GM12878 (cell line): ENCODE results near the gene SF1. TPM values are rescaled to one million over a fixed set of nuclear protein-coding genes. Genes with fewer than 3 reads are reported as not detected.

Source experiments
- ATAC-seq: fragments of 200-7000 bp; cut with Tn5 transposase; 3 replicates; pipeline ENCODE4 v1.9.1; 2020; ENCODE audit warnings: mild to moderate bottlenecking, moderate library complexity
- BruUV-seq: library from RNA; stranded (reverse); fragments of 400-500 nt; replicated peaks from 2 replicates; lab custom pipeline; 2021; lab: Mats Ljungman, UMichigan
- CTCF ChIA-PET: fragments of 300-600 bp; sonication (Branson Sonifier 250); formaldehyde crosslinking; extraction: SDS; loops from one replicate; lab custom pipeline; 2021; ENCODE audit warnings: inconsistent platforms; lab: Yijun Ruan, JAX
- POLR2A ChIA-PET: fragments of 350-600 bp; formaldehyde crosslinking; extraction: SDS; loops from one replicate; lab custom pipeline; 2021; ENCODE audit warnings: inconsistent platforms; lab: Charles Lee
- RAD21 ChIA-PET: fragments of 300-600 bp; sonication (Branson Sonifier 250); formaldehyde crosslinking; loops from one replicate; lab custom pipeline; 2023; ENCODE audit warnings: antibody characterized with exemption; ENCODE audit not compliant: unreplicated experiment; lab: Charles Lee
- SMC1A ChIA-PET: fragments of 300-600 bp; sonication (Branson Sonifier 250); formaldehyde crosslinking; loops from one replicate; lab custom pipeline; 2023; ENCODE audit not compliant: unreplicated experiment, uncharacterized antibody; lab: Charles Lee
- DNase-seq: peaks from one replicate; pipeline ENCODE4 v3.0.0-alpha.2; 2011; ENCODE audit warnings: low read depth, low spot score
- FAIRE-seq: peaks from 3 replicates; lab custom pipeline; 2011; peaks lifted over from hg19 to GRCh38; lab: Jason Lieb, UNC
- H2AFZ ChIP-seq: 2 replicates; pipeline ENCODE4 v1.6.0; 2011; ENCODE audit warnings: low read depth, low read length, control low read depth; ENCODE audit not compliant: control insufficient read depth
- H3K27ac ChIP-seq: 2 replicates; pipeline ENCODE4 v1.5.1; 2011; ENCODE audit warnings: control low read depth; ENCODE audit not compliant: control insufficient read depth, insufficient read depth
- H3K27me3 ChIP-seq, 2 experiments: replicated peaks in 1 of 2; 2 replicates each; pipeline versions ENCODE4 v1.6.0 to v1.6.1; 2011; ENCODE audit warnings: low read length in 1 of 2; ENCODE audit not compliant: control insufficient read depth in 2 of 2, insufficient read depth in 2 of 2
- H3K36me3 ChIP-seq, 2 experiments: 2 replicates each; pipeline ENCODE4 v1.5.1; 2011; ENCODE audit warnings: low read length in 1 of 2; ENCODE audit not compliant: control insufficient read depth in 2 of 2, insufficient read depth in 2 of 2
- H3K4me1 ChIP-seq: 2 replicates; pipeline ENCODE4 v1.6.1; 2011; ENCODE audit warnings: mild to moderate bottlenecking, low read length, moderate library complexity, mixed read lengths; ENCODE audit not compliant: control insufficient read depth, insufficient read depth
- H3K4me2 ChIP-seq: 2 replicates; pipeline ENCODE4 v1.6.0; 2011; ENCODE audit warnings: control low read depth; ENCODE audit not compliant: control insufficient read depth, insufficient read depth
- H3K4me3 ChIP-seq: fragments of 200-600 bp; sonication (generic); 2 replicates; pipeline ENCODE4 v1.5.1; 2016
- H3K79me2 ChIP-seq: 2 replicates; pipeline ENCODE4 v1.6.0; 2011; ENCODE audit warnings: low read length; ENCODE audit not compliant: control insufficient read depth, insufficient read depth
- H3K9ac ChIP-seq: 2 replicates; pipeline ENCODE4 v1.8.0; 2011; ENCODE audit warnings: low read length, control low read depth, mixed read lengths; ENCODE audit not compliant: control insufficient read depth, insufficient read depth
- H3K9me3 ChIP-seq: replicated peaks from 3 replicates; pipeline ENCODE4 v1.5.1; 2011; ENCODE audit warnings: mild to moderate bottlenecking, low read length; ENCODE audit not compliant: control insufficient read depth, insufficient read depth
- H4K20me1 ChIP-seq: 2 replicates; pipeline ENCODE4 v1.6.0; 2011; ENCODE audit not compliant: control insufficient read depth, insufficient read depth
- BACH1 ChIP-seq: fragments of 450-650 bp; IDR thresholded peaks from 2 replicates; pipeline ENCODE4 v1.6.1; 2017; ENCODE audit warnings: mild to moderate bottlenecking, borderline replicate concordance
- BHLHE40 ChIP-seq, 2 experiments: fragments of 450-650 bp in 1 of 2; IDR thresholded peaks; 2 replicates each; pipeline ENCODE4 v1.6.1; 2011 to 2017; ENCODE audit warnings: low read depth in 2 of 2, borderline replicate concordance in 1 of 2, improper control_type of control experiment in 1 of 2, low read length in 1 of 2, mild to moderate bottlenecking in 1 of 2
- CHD2 ChIP-seq: IDR thresholded peaks from 2 replicates; pipeline ENCODE4 v1.6.1; 2011; ENCODE audit warnings: low read depth, low read length, improper control_type of control experiment, borderline replicate concordance
- DPF2 ChIP-seq: fragments of 450-650 bp; IDR thresholded peaks from 2 replicates; pipeline ENCODE4 v1.6.1; 2017; ENCODE audit warnings: mild to moderate bottlenecking
- ETV6 ChIP-seq, 2 experiments: fragments of 450-650 bp in 1 of 2; IDR thresholded peaks in 1 of 2; conservative IDR thresholded peaks in 1 of 2; 2 replicates each; pipeline ENCODE4 v1.6.1; 2014; ENCODE audit warnings: antibody characterized with exemption in 1 of 2, borderline replicate concordance in 1 of 2, low read depth in 1 of 2, mild to moderate bottlenecking in 1 of 2, moderate library complexity in 1 of 2
- GATAD2B ChIP-seq: fragments of 450-650 bp; conservative IDR thresholded peaks from 2 replicates; pipeline ENCODE4 v1.6.1; 2017; ENCODE audit warnings: low read depth, mild to moderate bottlenecking, moderate library complexity
- IKZF1 ChIP-seq: fragments of 450-650 bp; conservative IDR thresholded peaks from 2 replicates; pipeline ENCODE4 v1.6.1; 2017; ENCODE audit warnings: antibody characterized with exemption, mild to moderate bottlenecking
- LARP7 ChIP-seq: fragments of 450-650 bp; IDR thresholded peaks from 2 replicates; pipeline ENCODE4 v1.6.1; 2017; ENCODE audit warnings: mild to moderate bottlenecking
- MTA2 ChIP-seq: fragments of 450-650 bp; IDR thresholded peaks from 2 replicates; pipeline ENCODE4 v1.6.1; 2016; ENCODE audit warnings: low read depth, mild to moderate bottlenecking, moderate library complexity
- NR2F1 ChIP-seq: fragments of 450-650 bp; conservative IDR thresholded peaks from 2 replicates; pipeline ENCODE4 v1.6.1; 2017; ENCODE audit warnings: mild to moderate bottlenecking
- PML ChIP-seq: IDR thresholded peaks from 2 replicates; pipeline ENCODE4 v1.6.1; 2012; ENCODE audit warnings: low read length, inconsistent platforms
- POLR2A ChIP-seq: IDR thresholded peaks from 2 replicates; pipeline ENCODE4 v1.6.1; 2011; ENCODE audit warnings: low read depth, mild to moderate bottlenecking, low read length
- RB1 ChIP-seq: fragments of 450-650 bp; formaldehyde crosslinking; IDR thresholded peaks from 2 replicates; pipeline ENCODE4 v1.6.1; 2017; ENCODE audit warnings: mild to moderate bottlenecking, borderline replicate concordance
- RBBP5 ChIP-seq: fragments of 200-600 bp; sonication (generic); conservative IDR thresholded peaks from 2 replicates; pipeline ENCODE4 v1.6.1; 2016
- SMARCA5 ChIP-seq: fragments of 450-650 bp; IDR thresholded peaks from 2 replicates; pipeline ENCODE4 v1.6.1; 2017; ENCODE audit warnings: mild to moderate bottlenecking
- SP1 ChIP-seq: IDR thresholded peaks from one replicate; pipeline ENCODE4 v1.6.1; 2011; ENCODE audit warnings: low read depth, low read length
- WGBS: methylation state at CpG from one replicate; pipeline ENCODE4 v1.1.6; 2016; ENCODE audit warnings: low lambda C conversion rate; ENCODE audit not compliant: insufficient replicate concordance, insufficient coverage; ENCODE audit errors: missing lambda C conversion rate; 5-methylcytosine and 5-hydroxymethylcytosine counted together
- in situ Hi-C: fragments of 300-500 bp; cut with MboI; formaldehyde crosslinking; loops from 9 replicates; pipeline ENCODE4 v1.14.3; 2018; ENCODE audit warnings: mixed read lengths
- intact Hi-C: fragments of 100-400 bp; cut with micrococcal nuclease; formaldehyde crosslinking; loops from one replicate; pipeline ENCODE4 v1.14.2; 2022; ENCODE audit not compliant: unreplicated experiment
- polyA plus RNA-seq, 11 experiments: library from polyadenylated mRNA; depleted of rRNA in 4 of 11; unstranded in 6 of 11; stranded (reverse) in 5 of 11; fragments of >200 nt; fragmentation: Nextera tagmentation in 4 of 11; fragmentation: Illumina TruSeq in 1 of 11; extraction: Ambion mirVana in 4 of 11; extraction: Trizol in 1 of 11; gene quantifications; 1 replicate in 1 of 11; 2 replicates in 10 of 11; pipeline versions ENCODE4 v1.2.1 to v1.2.3, GENCODE V29; 2011 to 2016; ENCODE audit warnings: inconsistent platforms in 2 of 11, missing spikeins in 2 of 11, low read depth in 1 of 11
- total RNA-seq, 4 experiments: library from RNA; depleted of rRNA in 3 of 4; stranded (reverse); fragments of >200 nt in 3 of 4; fragmentation: Illumina TruSeq in 1 of 4; extraction: Trizol in 1 of 4; gene quantifications; 2 replicates each; pipeline versions ENCODE4 v1.2.1 to v1.2.3, GENCODE V29; 2013 to 2021
- TF ChIP-seq, protein P1 (sequence below): fragments of 450-650 bp; IDR thresholded peaks from 2 replicates; pipeline ENCODE4 v1.6.1; 2017; ENCODE audit warnings: mild to moderate bottlenecking, moderate library complexity
- TF ChIP-seq, protein P2 (sequence below): fragments of 450-650 bp; conservative IDR thresholded peaks from 2 replicates; pipeline ENCODE4 v1.6.1; 2017; ENCODE audit warnings: mild to moderate bottlenecking, moderate library complexity
- TF ChIP-seq, protein P3 (sequence below): IDR thresholded peaks from 2 replicates; pipeline ENCODE4 v1.6.1; 2012; ENCODE audit warnings: low read depth, low read length, improper control_type of control experiment

SF1 gene
- total and polyA plus RNA-seq, 10 of the 15 experiments (the other 5 are each of a cell fraction or from before 2014, with no cell fraction given) = 13.6 to 337 (median 103) TPM

DNA sequence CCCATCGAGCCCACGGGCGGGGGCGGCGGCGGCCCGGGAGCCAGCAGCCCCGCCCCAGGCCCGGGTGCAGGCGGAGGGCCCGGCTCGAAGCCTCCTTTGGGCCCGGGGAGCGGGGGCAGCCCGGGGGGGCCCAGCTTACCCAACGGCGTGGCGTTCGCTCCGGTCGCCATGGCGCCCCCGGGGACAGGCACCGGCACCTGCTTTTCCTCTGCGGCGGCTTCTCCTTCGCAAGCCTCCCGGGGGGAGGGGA is 194 bp downstream of the SF1 start:
- Histone ChIP-seq H2AFZ (no peak overlapping the region), H3K27ac (peak overlapping the region; percentile 86)
- no peak for FAIRE-seq
- TF ChIP-seq ETV6 (conservative IDR thresholded peaks at IDR 0.05 in 1 of 2, IDR thresholded peaks at IDR 0.05 in 1 of 2; ENCODE audit: borderline replicate concordance in 1 of 2, low read depth in 1 of 2) = no peak
- TF ChIP-seq GATAD2B = peak; percentile 77
- TF ChIP-seq, protein P1, sequence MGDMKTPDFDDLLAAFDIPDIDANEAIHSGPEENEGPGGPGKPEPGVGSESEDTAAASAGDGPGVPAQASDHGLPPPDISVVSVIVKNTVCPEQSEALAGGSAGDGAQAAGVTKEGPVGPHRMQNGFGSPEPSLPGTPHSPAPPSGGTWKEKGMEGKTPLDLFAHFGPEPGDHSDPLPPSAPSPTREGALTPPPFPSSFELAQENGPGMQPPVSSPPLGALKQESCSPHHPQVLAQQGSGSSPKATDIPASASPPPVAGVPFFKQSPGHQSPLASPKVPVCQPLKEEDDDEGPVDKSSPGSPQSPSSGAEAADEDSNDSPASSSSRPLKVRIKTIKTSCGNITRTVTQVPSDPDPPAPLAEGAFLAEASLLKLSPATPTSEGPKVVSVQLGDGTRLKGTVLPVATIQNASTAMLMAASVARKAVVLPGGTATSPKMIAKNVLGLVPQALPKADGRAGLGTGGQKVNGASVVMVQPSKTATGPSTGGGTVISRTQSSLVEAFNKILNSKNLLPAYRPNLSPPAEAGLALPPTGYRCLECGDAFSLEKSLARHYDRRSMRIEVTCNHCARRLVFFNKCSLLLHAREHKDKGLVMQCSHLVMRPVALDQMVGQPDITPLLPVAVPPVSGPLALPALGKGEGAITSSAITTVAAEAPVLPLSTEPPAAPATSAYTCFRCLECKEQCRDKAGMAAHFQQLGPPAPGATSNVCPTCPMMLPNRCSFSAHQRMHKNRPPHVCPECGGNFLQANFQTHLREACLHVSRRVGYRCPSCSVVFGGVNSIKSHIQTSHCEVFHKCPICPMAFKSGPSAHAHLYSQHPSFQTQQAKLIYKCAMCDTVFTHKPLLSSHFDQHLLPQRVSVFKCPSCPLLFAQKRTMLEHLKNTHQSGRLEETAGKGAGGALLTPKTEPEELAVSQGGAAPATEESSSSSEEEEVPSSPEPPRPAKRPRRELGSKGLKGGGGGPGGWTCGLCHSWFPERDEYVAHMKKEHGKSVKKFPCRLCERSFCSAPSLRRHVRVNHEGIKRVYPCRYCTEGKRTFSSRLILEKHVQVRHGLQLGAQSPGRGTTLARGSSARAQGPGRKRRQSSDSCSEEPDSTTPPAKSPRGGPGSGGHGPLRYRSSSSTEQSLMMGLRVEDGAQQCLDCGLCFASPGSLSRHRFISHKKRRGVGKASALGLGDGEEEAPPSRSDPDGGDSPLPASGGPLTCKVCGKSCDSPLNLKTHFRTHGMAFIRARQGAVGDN = peak; percentile 58; the same call in 1 of the 2 replicates
- no peak for TF ChIP-seq SP1
- TF ChIP-seq PML = peak; percentile 68; the same call in 1 of the 2 replicates
- TF ChIP-seq, protein P2, sequence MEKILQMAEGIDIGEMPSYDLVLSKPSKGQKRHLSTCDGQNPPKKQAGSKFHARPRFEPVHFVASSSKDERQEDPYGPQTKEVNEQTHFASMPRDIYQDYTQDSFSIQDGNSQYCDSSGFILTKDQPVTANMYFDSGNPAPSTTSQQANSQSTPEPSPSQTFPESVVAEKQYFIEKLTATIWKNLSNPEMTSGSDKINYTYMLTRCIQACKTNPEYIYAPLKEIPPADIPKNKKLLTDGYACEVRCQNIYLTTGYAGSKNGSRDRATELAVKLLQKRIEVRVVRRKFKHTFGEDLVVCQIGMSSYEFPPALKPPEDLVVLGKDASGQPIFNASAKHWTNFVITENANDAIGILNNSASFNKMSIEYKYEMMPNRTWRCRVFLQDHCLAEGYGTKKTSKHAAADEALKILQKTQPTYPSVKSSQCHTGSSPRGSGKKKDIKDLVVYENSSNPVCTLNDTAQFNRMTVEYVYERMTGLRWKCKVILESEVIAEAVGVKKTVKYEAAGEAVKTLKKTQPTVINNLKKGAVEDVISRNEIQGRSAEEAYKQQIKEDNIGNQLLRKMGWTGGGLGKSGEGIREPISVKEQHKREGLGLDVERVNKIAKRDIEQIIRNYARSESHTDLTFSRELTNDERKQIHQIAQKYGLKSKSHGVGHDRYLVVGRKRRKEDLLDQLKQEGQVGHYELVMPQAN = peak; percentile 82
- peak; percentile 85 for TF ChIP-seq DPF2
- TF ChIP-seq BHLHE40 (IDR thresholded peaks at IDR 0.05; ENCODE audit: borderline replicate concordance in 1 of 2, low read depth in 2 of 2, low read length in 1 of 2) = peak; percentile 3 to 66; a peak in 1 of 4 replicates
- TF ChIP-seq, protein P3, sequence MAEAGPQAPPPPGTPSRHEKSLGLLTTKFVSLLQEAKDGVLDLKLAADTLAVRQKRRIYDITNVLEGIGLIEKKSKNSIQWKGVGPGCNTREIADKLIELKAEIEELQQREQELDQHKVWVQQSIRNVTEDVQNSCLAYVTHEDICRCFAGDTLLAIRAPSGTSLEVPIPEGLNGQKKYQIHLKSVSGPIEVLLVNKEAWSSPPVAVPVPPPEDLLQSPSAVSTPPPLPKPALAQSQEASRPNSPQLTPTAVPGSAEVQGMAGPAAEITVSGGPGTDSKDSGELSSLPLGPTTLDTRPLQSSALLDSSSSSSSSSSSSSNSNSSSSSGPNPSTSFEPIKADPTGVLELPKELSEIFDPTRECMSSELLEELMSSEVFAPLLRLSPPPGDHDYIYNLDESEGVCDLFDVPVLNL = peak; percentile 5; the same call in 1 of the 2 replicates
- TF ChIP-seq LARP7 = peak; percentile 91
- no peak for TF ChIP-seq MTA2
- TF ChIP-seq RBBP5 = no peak
- TF ChIP-seq RB1 = no peak
- TF ChIP-seq SMARCA5 = 0 out of 2 replicates have a peak, but pooled peaks have one; percentile 69
- TF ChIP-seq NR2F1 = peak; percentile 59; the same call in 1 of the 2 replicates
- no peak for TF ChIP-seq CHD2
- peak; percentile 90; the same call in 1 of the 2 replicates for TF ChIP-seq POLR2A
- peak; percentile 80 for TF ChIP-seq BACH1
- 0 out of 2 replicates have a peak, but pooled peaks have one; percentile 2 for TF ChIP-seq IKZF1
- TF ChIP-seq, all 136 proteins: peak for 13
- Histone ChIP-seq H3K79me2 (peaks cover 45% of the 10 kb centered on the region), H3K9ac (peak overlapping the region; percentile 95), H3K9me3 (no peaks in the 10 kb centered on the region; the same call in 2 of the 3 replicates), H3K4me3 (peak overlapping the region; percentile 80; the same call in 1 of the 2 replicates), H3K4me1 (peaks cover 35% of the 10 kb centered on the region), H3K27me3 (no peaks in the 10 kb centered on the region), H3K36me3 (peaks cover 7 to 39% of the 10 kb centered on the region in 2 experiments), H3K4me2 (no peak overlapping the region), H4K20me1 (peaks cover 16% of the 10 kb centered on the region)
- WGBS = 2% methylated on average over 11 of the region's 28 CpGs
- no peak for DNase-seq
- ATAC-seq = peak; percentile 5
- ChIA-PET RAD21 (interaction anchor here (0.7 to 1.6 kb wide), 11 partner anchors 10 to 344 kb away, joined by 3 to 12 read pairs (median 3); partner anchors contain the start of genes ARL2, FAU, MAP4K2 and MRPL49), CTCF (interaction anchor here (0.6 to 3.3 kb wide), 9 partner anchors 9 to 339 kb away, joined by 3 to 18 read pairs (median 3); partner anchors contain the start of genes RASGRP2 and ZNHIT2), SMC1A (interaction anchor here (1.4 to 1.9 kb wide), 2 partner anchors 22 to 271 kb away, joined by 3 to 7 read pairs; no protein-coding TSS in a partner anchor), POLR2A (interaction anchor here (0.6 to 2.0 kb wide), 16 partner anchors 14 to 537 kb away, joined by 3 to 33 read pairs (median 4); partner anchors contain the start of genes CDC42BPG, FAU, FKBP2 and MAP4K2)
- intact Hi-C loops = loop anchor here (10.0 kb wide), 1 partner anchor 337 kb away; the partner anchor contains the start of genes TM7SF2 and ZNHIT2
- BruUV-seq = no TSS peak
- in situ Hi-C loops = no loop called here
